Measurements from ENCODE around the gene RPE.

RPE gene

DNA sequence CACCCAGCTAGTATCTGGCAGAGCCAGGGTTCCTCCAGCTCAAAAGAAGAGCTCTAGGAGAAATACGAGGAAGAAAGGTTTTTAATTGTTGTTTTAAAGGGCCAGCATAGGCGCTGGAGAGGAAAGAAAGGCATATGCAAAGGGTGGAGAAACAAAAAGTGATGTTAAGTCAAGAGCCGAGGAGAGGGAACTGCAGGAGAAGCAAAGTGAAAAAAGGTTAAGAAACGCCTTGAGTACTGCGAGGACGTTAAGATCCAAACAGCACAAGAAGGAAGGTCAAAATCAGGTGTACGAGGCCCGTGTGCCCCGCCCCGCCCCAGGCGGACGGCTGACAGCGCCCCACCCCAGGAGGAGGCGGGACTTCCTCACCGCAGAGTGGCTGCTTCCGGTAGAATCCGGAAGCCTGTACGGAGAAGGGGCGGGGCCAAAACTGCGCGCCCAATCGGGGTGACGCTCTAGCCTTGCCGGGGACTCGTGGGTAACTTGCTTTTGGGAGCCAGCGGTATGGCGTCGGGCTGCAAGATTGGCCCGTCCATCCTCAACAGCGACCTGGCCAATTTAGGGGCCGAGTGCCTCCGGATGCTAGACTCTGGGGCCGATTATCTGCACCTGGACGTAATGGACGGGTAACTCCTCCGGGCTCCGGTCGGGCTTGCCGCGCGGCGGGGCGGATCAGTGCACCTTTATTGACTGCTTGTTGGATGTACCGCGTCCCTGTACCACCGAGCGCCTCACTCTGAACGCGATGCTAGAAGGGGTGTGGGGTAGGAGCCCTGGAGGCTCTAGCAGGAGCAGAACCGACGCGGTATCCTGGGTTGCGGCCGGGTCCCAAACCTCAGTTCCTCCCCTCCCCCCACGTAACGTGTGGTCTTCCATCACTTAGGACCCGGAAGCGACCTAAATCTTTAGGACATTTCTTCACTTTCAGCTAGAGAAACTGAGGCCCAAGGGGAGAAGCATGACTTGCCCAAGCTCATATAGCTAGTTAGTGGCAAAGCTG is at the start of gene RPE:
Gene RPE (plus strand): TSS at position 481 of the 1,000 bp plus-strand sequence. CDS start 24 bp downstream, at position 505.
- DNase-seq, result peak; percentile 96

DNA sequence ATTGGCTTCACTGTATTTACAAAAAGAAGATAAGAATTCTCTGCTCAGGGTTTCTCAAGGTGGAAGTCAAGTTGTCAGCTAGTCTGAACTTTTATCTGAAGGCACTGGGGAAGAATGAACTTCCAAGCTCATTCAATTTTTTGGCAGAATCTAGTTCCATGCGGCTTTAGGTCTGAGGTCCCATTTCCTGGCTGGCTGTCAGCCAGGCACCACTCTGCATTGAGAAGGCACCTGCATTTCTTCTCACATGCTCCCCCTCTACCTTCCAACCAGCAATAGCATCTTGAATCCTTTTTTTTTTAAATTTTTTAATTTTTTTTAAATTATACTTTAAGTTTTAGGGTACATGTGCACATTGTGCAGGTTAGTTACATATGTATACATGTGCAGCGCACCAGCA is 46.2 kb upstream of the RPE start:
- DNase-seq, result no peak

DNA sequence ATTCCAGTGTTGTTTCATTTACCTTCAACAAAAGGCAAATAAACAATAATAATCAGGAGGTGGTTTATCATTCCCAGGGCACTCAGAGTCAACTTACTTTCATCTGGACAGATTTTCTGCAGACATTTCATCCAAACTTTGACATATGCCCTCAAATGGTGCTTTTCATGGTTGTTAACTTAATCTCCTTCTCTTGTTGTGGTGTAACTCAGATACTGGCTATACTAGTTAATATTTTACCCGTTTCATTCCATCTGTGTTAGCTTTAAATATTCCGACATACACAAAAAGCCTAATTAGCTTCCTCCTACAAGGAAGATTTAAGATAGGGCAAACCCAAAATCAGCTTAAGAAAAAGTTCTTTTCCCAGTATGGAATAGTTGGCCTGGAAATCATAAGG is 44.4 kb upstream of the RPE start:
- DNase-seq, result no peak

DNA sequence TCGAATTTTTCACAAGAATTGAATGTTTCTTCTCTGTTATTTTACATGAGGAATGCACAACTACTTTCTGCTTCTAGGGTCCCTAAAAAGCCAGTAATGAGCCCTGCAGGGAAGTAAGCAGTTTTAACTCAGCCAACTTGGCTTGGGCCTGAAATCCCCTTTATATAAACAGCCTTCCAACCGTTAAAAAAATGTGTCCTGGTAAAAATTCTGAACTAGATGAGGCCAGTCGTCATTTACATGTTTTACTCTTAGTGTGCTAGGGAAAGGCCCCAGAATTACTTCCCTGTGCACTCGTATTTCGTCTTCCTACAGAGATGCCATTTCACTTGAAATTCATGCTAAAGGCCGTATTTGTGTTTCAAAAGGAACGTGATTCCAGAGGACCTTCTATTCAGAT is 42.4 kb upstream of the RPE start:
- no peak for DNase-seq

DNA sequence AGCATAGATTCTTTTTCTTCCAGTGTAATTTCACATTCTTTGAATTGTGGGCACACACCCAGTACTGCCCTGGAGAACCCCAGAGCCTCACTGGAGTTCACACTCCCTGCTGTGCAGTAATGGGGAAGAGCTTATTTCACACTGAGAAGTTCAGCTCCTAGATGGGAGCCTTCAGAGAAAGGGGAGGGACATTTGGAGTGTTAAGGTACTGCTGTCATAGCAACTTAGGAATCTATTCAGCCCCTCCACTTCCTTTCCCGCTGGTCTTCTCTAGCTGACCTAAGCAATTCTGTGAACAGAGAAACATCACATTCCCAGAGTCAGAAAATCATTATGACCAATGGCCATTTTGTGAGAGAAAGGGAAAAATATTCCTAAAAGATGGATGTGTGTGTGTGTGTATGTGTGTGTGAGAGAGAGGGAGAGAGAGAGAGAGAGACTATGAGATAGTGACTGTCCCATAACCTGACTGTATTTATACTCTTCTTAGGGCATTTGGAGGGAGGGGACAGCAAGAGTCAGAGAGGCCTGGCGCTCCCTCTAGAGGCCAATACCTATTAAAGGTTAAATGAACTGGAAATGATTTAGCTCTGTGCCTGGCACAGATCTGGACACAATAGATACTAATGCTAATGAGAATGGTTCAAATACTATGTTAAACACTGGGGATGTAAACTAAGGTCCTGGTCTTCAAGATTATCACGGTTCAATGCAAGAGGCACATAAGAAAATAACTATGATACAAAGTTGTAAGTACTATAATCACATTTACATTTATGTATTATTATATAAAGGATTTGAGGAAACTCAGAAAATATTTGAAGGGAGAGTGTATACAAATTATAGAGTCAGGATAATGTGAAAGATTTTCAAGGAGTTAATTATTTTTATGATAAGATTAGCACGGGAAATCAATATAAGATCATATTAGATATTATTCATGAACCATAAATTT is 41.5 kb upstream of the RPE start:
- peak; percentile 40 for DNase-seq

DNA sequence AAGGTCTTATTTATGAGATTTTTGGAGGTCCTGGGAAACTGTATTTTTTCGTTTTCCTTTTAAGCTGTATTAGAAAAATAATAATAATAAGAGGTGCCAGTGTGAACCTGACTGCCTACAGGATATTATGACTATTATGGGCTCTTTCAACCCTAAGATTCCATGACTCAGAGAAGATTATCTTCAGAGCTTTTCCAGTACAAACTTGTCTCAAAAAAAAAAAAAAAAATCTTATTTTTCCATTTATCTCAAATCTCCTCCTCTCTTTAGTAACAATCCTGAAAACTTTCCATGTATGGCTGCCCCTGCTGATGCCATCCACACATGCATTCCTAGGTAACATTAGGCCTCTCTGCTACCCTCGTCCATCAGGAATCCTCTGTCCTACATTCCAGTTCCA is 36.7 kb upstream of the RPE start:
- DNase-seq, result no peak

DNA sequence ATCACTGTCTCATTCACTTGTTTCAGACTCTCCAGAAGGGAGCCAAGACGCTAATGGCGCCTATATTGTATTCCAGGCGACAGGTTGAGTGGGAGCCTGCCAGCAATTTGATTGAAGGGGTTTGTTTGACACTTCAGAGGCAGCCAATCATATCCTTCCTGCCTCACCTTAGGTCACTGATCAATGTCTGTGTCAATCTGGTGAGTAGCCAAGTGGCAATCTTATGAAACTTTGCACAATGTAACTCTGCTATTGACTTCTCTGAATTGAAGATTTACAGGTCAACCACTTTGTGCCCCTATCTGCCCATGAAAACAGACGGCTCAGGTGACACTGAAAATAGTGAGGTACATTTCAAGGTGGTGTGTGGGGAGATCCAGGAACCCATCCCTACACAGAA is 32.7 kb upstream of the RPE start:
- no peak for DNase-seq

DNA sequence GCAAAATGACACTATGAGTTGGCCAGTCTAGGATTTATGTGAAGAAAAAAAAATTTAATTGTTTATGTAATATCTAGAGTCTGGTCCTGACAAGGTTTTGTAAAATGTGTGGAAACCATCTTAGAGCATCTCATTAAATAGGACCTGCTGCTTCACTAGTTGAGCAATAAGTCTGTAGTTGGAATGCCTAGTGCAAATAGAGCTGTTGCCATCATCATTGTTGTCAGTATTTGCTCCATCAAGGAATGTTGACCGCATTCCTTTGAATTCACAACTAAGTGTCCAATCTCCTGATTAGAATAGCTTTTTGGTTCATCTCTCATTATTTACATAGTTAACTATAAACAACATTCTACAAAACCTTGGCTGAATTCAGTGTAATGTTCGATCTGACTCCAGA is 32.2 kb upstream of the RPE start:
- DNase-seq, result no peak

DNA sequence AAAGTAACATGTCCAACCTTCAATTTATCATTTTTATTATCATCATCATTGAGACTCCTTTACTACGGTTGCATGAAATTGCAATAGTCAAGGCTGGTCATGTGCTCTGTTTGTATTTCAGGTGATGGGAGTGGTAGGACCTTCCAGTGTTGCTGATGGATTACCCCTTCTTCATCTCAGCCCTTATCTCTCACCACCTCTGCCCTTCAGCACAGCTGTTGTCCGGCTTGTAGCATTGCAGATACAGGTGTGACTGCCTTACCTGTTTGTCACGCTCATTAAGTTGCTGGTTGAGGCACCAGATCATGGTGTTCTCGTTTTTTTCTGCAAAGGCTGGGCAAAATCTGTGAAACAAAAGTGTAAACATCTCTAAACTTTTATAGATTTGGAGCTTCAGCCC is 31.7 kb upstream of the RPE start:
- no peak for DNase-seq

DNA sequence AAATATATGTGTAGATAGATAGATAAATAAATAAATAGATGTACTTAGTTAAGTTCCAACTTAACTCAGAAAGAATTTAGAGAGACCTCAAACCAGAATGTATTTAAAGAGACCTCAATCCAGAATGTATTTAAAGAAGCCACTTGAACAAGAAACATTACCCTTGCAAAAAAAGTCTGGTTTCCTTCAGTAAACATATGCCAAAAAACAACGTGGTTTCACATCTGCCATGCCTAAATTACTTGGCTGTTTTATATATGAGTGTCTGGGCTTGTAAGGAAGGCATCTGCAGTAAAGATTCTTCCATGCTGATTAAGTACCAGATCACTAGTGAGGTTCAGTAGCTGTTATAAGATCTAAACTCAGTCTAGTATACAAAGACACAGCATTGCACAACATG is 29.1 kb upstream of the RPE start:
- DNase-seq, result no peak

DNA sequence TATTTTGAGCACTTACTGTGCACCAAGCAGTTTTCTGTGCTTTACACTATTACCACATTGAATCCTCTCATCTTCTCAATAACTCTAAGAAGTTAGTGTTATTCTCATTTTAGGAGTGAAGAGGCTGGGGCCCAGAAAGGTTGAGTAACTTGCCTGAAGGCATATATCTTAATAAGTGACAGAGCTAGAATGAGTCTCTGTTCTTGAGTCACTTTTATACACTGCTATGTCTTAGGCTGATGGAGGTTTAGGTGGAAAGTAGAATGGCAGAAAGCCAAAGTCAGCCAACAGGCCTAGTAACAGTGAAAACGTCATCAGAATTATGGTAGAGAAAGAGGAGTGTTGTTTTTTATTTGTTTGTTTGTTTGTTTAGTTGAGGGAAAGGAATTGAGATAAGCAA is 27.9 kb upstream of the RPE start:
- no peak for DNase-seq

DNA sequence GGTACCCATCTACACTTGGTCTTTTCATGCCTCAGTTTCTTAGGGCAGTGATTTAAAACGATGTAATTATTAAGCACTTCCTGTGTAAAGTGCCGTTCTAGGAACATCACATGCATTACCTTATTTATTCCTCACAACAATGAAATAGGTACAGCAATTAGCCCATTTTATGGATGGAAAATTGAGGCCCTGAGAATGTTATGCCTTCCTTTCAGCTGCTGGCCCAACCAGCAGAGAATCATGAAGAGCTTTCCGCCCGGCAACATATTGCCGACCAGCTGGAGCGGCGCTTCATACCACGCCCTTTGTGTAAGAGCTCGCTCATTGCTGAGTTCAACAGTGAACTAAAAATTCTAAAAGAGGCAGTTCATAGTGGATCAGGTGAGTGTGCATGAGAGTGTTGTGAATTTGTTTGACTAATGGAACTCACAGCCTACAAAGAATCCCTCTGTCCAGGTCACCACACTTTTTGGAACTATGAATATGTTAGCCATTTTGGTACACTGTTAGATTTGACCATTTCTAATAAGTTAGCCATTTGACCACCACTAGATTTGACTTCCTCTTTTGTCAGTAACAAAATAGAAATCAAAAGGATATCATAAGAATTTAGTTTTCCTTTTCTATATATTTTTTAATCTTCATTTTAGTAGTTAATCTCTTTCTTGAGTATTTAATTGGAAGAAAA is 25.6 kb upstream of the RPE start:
- no peak for DNase-seq

DNA sequence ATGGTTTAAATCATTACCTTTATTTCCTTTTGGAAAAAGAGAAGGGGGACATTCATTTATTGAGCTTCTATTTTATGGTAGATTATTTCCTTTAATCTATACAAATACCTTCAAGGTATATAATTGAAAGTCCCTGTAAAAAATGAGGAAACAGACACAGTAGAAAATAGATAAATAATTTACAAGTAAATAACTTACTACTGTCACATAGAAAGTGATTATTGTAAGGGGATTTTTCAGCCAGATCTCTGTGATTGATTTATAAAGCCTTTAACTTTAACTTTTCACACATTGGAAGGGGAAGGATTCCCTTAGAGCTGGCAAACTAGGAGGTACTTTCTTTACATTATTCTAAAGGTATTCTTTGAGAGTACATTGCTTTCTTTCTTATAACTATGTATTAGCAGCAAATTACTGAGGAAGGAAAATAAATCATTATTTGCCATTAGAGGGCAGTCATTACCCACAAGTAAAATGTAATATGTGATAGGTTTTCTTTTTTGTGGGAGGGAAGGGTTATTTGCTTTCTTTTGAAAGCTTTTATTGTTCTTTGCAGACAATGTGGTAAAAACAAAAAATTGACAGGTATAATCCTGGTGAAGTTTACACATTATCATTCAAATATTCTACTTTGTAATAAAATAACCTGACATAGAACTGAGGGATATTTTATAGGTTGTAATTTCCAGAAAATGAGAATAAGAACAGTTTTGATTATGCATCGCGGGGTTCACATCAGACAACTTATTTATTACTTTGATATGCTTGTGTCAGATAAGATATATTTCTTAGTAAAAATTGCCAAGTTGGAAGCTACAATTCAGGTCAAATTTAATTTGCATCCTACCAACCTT is 24.8 kb upstream of the RPE start:
- no peak for DNase-seq

DNA sequence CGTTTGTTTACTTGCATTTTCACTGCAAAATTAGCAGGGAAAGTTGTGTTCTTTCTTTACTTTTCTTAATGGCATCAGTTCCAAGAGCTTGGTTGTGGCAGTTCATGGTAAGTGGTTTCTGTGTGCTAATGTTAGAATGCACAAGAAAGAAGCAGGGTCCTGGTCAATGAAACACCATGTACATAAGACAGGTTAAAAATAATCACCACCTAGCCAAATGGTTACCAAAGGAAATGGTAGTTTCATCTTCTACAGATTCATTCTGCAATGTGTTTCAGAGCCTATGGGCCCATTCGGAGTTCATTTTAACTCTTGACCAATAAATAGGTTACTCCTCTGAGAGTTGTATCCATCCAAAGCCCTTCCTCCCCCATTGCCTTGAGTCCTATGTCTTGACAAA is 18.1 kb upstream of the RPE start:
- no peak for DNase-seq

DNA sequence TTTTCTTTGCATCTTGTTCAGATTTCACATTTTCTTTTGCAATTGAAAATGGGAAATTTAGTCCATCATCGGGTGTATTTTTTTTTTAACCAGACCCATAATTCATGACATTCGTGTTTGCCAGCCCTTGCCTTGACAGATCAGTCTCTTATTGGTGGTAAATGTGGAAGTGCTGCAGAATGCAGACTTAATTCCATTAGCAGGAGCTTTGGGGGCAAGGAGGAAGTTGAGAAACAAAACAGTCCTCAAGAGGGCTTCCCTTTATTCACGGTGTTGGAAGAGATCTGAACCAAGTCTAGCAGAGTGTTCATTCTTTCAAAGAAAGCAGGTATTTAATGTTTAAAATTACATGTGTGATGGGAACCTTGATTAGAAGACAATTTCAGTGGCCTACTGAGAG is 16.6 kb upstream of the RPE start:
- DNase-seq, result no peak

DNA sequence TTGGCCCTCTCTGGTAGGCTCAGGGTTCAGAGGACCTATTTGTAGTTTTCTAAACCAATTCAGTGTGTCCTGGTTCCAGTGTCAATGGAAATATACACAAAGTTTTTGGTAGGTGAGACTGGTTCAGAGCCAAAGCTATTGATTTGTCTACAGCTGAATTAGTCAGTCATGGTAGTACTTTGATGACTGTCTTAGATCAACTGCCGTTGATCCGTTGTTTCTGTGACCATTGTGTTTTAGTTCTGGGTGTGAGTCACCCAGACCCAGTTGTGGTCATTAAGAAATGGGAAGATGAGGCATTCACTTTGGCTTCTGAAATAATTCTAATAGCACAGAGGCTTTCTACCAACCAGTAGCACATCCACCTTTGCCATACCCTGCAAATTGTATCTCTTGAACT is 16.0 kb upstream of the RPE start:
- DNase-seq, result no peak

DNA sequence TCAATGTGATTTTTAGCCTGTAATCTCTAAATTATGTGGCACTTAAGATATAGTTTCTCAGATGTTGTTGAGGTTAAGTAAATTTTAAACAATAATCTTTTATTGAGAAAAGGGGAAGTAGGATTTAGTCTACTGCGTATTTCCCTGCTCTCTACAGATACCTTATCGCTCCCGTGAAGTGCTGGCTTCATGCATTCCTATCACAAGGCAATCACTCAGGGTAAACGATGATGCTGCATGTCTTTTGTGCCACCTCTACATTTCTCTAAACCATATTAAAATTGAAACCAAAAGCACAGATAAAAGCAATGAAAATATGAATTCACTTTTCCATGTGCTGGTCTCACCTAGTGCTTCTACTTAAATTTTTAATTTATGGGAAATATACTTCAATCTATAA is 14.4 kb upstream of the RPE start:
- DNase-seq, result no peak

DNA sequence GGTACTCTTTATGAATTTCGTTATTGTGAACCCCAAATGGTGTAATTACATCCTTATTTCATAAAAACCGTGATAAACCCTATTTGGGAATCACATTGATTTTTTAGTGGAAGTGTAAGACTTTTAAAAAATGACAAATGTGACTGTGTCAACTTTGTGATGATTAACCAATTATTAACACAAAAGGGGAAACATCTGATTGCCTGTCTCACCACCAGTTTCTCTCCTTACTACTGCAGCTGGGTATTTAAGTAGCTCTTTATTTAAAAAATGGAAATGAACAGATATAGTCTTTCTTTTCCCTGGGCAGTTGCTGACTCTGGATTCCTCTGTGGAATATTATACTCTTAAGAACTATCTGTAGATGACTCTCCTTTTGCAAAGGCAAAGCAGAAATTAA is 11.6 kb upstream of the RPE start:
- DNase-seq, result no peak

DNA sequence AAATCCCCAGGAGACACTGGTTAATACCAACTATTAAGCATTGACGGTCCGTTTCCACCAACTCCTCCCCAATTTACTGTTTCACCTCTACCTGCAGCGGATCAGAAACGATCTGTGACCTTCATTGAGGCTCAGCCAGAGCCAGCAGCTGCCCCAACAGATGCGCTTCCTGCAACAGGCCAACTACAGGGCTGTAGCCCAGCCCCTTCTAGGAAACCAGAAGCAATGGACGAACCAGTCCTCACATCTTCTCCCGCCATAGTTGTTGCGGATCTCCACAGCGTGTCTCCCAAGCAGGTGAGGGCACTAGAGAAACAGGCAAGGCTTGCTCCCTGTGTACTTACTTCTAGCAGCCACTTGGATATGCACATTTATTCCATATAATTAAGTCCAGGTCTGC is 8.5 kb upstream of the RPE start:
- no peak for DNase-seq

DNA sequence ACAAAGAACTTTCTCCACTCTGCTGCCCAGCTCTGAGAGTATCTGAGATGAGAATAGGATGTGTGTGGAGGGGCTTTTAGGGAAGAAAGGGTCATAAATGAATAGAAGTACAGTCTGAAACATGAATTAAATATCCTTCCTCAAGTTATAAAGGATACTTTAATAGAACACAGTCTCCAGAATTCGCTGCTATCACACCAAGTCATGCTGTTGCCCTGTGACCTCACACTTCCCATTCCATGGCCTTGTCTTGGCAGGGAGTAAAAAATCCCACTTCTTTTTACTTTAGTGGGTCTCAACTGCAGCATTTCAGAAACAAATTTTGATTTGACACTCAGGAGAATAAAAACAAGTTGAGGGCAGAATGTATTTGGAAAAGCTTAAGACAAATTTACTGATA is 3.8 kb upstream of the RPE start:
- DNase-seq, result no peak

DNA sequence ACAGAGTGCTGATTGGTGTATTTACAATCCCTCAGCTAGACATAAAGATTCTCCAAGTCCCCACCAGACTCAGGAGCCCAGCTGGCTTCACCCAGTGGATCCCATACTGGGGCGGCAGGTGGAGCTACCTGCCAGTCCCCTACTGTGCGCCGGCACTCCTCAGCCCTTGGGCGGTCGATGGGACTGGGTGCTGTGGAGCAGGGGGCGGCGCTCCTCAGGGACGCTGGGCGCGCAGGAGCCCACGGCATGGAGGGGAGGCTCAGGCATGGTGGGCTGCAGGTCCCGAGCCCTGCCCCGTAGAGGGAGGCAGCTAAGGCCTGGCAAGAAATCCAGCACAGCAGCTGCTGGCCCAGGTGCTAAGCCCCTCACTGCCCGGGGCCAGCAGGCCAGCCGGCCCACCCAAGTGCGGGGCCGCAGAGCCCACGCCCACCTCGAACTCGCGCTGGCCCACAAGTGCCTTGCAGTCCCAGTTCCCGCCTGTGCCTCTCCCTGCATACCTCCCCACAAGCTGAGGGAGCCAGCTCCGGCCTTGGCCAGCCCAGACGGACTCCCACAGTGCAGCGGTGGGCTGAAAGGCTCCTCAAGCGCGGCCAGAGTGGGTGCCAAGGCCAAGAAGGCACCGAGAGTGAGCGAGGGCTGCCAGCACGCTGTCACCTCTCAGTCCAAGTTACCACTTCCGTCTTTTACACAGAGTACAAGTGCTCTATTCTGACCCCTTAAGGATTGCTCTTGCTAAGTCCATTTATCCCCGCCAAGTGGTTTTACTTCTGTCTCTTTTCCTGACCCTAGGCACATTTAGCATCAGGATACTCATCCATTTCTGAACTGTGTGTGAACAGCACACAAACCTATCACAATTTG is 1.7 kb upstream of the RPE start:
- no peak for DNase-seq

Measured in stimulated activated CD4-positive, alpha-beta T cell treated with anti-CD3 and anti-CD28 coated beads, Interleukin-1b, Interleukin-23, amount 100 ng/mL, for 48 hours (primary cell).